ENCODE measurements around the gene SMARCB1.
A peak's percentile ranks its signal among the peaks of the same experiment; 100 is the strongest.

SMARCB1 gene

DNA sequence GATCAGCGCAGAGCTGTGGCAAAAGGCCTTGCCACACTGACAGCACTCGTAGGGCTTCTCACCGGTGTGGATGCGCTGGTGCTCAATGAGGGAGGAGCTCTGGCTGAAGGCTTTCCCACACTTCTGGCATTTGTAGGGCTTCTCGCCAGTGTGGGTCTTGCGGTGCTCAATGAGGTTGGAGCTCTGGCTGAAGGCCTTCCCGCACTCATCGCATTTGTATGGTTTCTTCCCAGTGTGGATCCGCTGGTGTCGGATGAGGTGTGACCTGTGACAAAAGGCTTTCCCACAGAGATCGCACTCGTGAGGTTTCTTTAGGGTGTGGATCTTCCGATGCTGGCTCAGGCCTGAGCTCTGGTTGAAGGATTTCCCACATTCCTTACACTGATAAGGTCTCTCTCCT is 42.8 kb upstream of the SMARCB1 start:
- Histone ChIP-seq H3K79me1 (replicated peaks; ENCODE audit: low read length, poor library complexity, severe bottlenecking) (peaks cover 31% of the 10 kb centered on the region), H3K14ac (ENCODE audit: low read length in 2 of 2) (no peak overlapping the region), H3K27me3 (ENCODE audit: control insufficient read depth in 1 of 2, insufficient read depth in 1 of 2, low read length in 2 of 2) (no peaks in the 10 kb centered on the region), H4K8ac (ENCODE audit: low read length) (no peak overlapping the region), H2AK5ac (ENCODE audit: low read length, severe bottlenecking) (no peak overlapping the region), H3K4me2 (ENCODE audit: low read length, poor library complexity, severe bottlenecking) (no peak overlapping the region), H3K9me3 (ENCODE audit: control insufficient read depth, low read length) (no peaks in the 10 kb centered on the region), H3K4me3 (ENCODE audit: insufficient read depth in 1 of 2, low read depth in 1 of 2, low read length in 2 of 2) (no peak overlapping the region), H2BK5ac (ENCODE audit: low read depth, low read length, poor library complexity, severe bottlenecking) (no peak overlapping the region), H3K9ac (ENCODE audit: low read length) (no peak overlapping the region), H3K23ac (ENCODE audit: low read length in 2 of 2) (no peak overlapping the region), H2BK15ac (ENCODE audit: low read depth, poor library complexity, severe bottlenecking) (no peak overlapping the region), H3K27ac (ENCODE audit: low read length, poor library complexity, severe bottlenecking) (no peak overlapping the region), H2BK12ac (ENCODE audit: low read length in 2 of 2) (no peak overlapping the region), H3K4ac (ENCODE audit: low read depth in 1 of 2, low read length in 2 of 2) (no peak overlapping the region), H3K18ac (ENCODE audit: low read depth in 1 of 2, low read length in 2 of 2) (no peak overlapping the region), H2AFZ (ENCODE audit: low read depth, low read length) (no peak overlapping the region), H3K36me3 (ENCODE audit: control insufficient read depth in 1 of 2, insufficient read depth in 2 of 2, low read depth in 1 of 2, low read length in 2 of 2) (peaks cover 41 to 45% of the 10 kb centered on the region in 2 experiments), H4K91ac (ENCODE audit: low read length) (no peak overlapping the region), H2BK120ac (ENCODE audit: low read depth, low read length) (no peak overlapping the region), H3K4me1 (ENCODE audit: control insufficient read depth, insufficient read depth, low read depth, low read length) (no peaks in the 10 kb centered on the region)
- 98% methylated on average over 13 of the region's 13 CpGs for WGBS
- no peak for DNase-seq

DNA sequence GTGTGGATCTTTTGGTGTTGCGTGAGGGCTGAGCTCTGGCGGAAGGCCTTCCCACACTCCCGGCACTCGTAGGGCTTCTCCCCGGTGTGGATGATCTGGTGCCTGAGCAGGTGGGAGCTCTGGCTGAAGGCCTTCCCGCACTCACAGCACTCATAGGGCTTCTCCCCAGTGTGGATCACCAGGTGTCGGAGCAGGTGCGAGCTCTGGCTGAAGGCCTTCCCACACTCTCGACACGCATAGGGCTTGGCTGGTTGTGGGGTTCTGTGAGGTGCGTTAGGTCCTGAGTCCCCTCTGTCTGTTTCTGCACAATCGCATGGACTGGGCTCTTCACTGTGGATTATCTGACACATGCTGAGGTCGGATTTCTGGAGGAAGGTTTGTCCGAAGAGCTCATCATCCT is 42.3 kb upstream of the SMARCB1 start:
- H3K18ac ChIP-seq (ENCODE audit: low read depth in 1 of 2, low read length in 2 of 2): no peak overlapping the region
- no peaks in the 10 kb centered on the region for H3K4me1 ChIP-seq (ENCODE audit: control insufficient read depth, insufficient read depth, low read depth, low read length)
- H3K27me3 ChIP-seq (ENCODE audit: control insufficient read depth in 1 of 2, insufficient read depth in 1 of 2, low read length in 2 of 2): no peaks in the 10 kb centered on the region
- H3K9ac ChIP-seq (ENCODE audit: low read length): no peak overlapping the region
- no peak overlapping the region for H4K91ac ChIP-seq (ENCODE audit: low read length)
- H3K27ac ChIP-seq (ENCODE audit: low read length, poor library complexity, severe bottlenecking): no peak overlapping the region
- WGBS: 97% methylated on average over 14 of the region's 14 CpGs
- no peak overlapping the region for H2AK5ac ChIP-seq (ENCODE audit: low read length, severe bottlenecking)
- no peaks in the 10 kb centered on the region for H3K9me3 ChIP-seq (ENCODE audit: control insufficient read depth, low read length)
- no peak for DNase-seq
- H3K36me3 ChIP-seq (ENCODE audit: control insufficient read depth in 1 of 2, insufficient read depth in 2 of 2, low read depth in 1 of 2, low read length in 2 of 2): peaks cover 41 to 45% of the 10 kb centered on the region in 2 experiments
- H3K79me1 ChIP-seq (replicated peaks; ENCODE audit: low read length, poor library complexity, severe bottlenecking): peaks cover 32% of the 10 kb centered on the region
- no peak overlapping the region for H3K14ac ChIP-seq (ENCODE audit: low read length in 2 of 2)
- no peak overlapping the region for H3K4me2 ChIP-seq (ENCODE audit: low read length, poor library complexity, severe bottlenecking)
- H3K4ac ChIP-seq (ENCODE audit: low read depth in 1 of 2, low read length in 2 of 2): no peak overlapping the region
- no peak overlapping the region for H3K23ac ChIP-seq (ENCODE audit: low read length in 2 of 2)
- no peak overlapping the region for H2BK5ac ChIP-seq (ENCODE audit: low read depth, low read length, poor library complexity, severe bottlenecking)
- no peak overlapping the region for H2BK12ac ChIP-seq (ENCODE audit: low read length in 2 of 2)
- no peak overlapping the region for H3K4me3 ChIP-seq (ENCODE audit: insufficient read depth in 1 of 2, low read depth in 1 of 2, low read length in 2 of 2)
- H2AFZ ChIP-seq (ENCODE audit: low read depth, low read length): no peak overlapping the region
- H2BK15ac ChIP-seq (ENCODE audit: low read depth, poor library complexity, severe bottlenecking): no peak overlapping the region
- H2BK120ac ChIP-seq (ENCODE audit: low read depth, low read length): no peak overlapping the region
- no peak overlapping the region for H4K8ac ChIP-seq (ENCODE audit: low read length)

DNA sequence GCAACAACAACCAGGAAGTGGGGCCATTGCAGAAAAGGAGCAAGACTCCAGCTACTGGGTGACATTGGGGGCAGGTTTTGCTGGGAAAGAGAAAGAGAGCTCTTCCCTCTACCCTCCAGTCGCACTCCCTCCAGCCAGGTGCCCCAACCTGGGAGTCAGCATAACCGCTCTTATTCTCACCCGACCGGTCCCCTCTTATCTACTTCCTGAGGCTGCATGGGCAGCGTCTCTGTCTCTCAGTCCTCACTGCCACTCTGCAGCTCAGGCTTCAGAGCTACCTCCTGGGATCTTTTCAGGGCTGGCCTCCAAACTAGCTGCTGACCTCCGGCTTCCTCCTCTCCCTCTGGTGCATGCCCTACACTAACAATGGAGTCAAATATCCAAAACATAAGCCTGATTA is 41.0 kb upstream of the SMARCB1 start:
- Histone ChIP-seq H2AK5ac (ENCODE audit: low read length, severe bottlenecking) (no peak overlapping the region), H2BK5ac (ENCODE audit: low read depth, low read length, poor library complexity, severe bottlenecking) (no peak overlapping the region)
- WGBS: 93% methylated on average over 5 of the region's 6 CpGs

DNA sequence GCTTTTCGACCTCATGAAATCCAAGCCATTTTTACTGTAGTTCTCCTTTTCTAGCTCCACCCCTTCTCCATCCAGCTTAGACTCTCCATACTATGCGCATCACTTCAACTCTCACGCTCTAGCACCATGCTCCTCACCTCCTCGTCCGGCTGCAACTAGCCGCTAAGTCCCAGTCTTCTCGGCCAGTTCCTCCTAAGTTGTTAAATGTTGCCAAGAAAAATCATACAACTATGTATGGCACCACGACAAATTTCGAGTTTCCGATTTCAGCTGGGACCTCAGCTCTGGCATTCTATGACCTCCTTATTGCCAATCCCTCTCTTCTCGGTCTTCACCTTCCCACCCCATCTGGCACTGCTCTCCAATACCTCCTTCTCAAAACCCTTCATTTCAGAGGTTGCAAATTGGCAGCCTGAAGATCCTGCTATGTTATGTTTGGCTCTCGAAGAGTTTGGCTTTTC is 36.9 kb upstream of the SMARCB1 start:
- H2BK120ac ChIP-seq (ENCODE audit: low read depth, low read length): no peak overlapping the region
- peak overlapping the region in 1 of 2 experiments; percentile 93 for H3K4me3 ChIP-seq (ENCODE audit: insufficient read depth in 1 of 2, low read depth in 1 of 2, low read length in 2 of 2)
- no peaks in the 10 kb centered on the region for H3K27me3 ChIP-seq (ENCODE audit: control insufficient read depth in 1 of 2, insufficient read depth in 1 of 2, low read length in 2 of 2)
- 95% methylated on average over 12 of the region's 12 CpGs for WGBS
- no peak overlapping the region for H3K27ac ChIP-seq (ENCODE audit: low read length, poor library complexity, severe bottlenecking)
- H3K9me3 ChIP-seq (ENCODE audit: control insufficient read depth, low read length): no peaks in the 10 kb centered on the region
- no peak overlapping the region for H2AFZ ChIP-seq (ENCODE audit: low read depth, low read length)
- no peak overlapping the region for H2BK5ac ChIP-seq (ENCODE audit: low read depth, low read length, poor library complexity, severe bottlenecking)
- H3K4me1 ChIP-seq (ENCODE audit: control insufficient read depth, insufficient read depth, low read depth, low read length): peaks cover 8% of the 10 kb centered on the region
- DNase-seq: no peak
- H3K4me2 ChIP-seq (ENCODE audit: low read length, poor library complexity, severe bottlenecking): no peak overlapping the region
- peak overlapping the region in 1 of 2 experiments; percentile 81 for H3K23ac ChIP-seq (ENCODE audit: low read length in 2 of 2)
- no peak overlapping the region for H4K91ac ChIP-seq (ENCODE audit: low read length)
- peaks cover 25% of the 10 kb centered on the region for H3K79me1 ChIP-seq (replicated peaks; ENCODE audit: low read length, poor library complexity, severe bottlenecking)
- H3K14ac ChIP-seq (ENCODE audit: low read length in 2 of 2): peak overlapping the region in 1 of 2 experiments; percentile 57
- H2BK15ac ChIP-seq (ENCODE audit: low read depth, poor library complexity, severe bottlenecking): no peak overlapping the region
- no peak overlapping the region for H2AK5ac ChIP-seq (ENCODE audit: low read length, severe bottlenecking)
- no peak overlapping the region for H4K8ac ChIP-seq (ENCODE audit: low read length)
- no peak overlapping the region for H3K9ac ChIP-seq (ENCODE audit: low read length)
- peaks cover 4 to 8% of the 10 kb centered on the region in 2 experiments for H3K36me3 ChIP-seq (ENCODE audit: control insufficient read depth in 1 of 2, insufficient read depth in 2 of 2, low read depth in 1 of 2, low read length in 2 of 2)
- H3K18ac ChIP-seq (ENCODE audit: low read depth in 1 of 2, low read length in 2 of 2): no peak overlapping the region
- no peak overlapping the region for H3K4ac ChIP-seq (ENCODE audit: low read depth in 1 of 2, low read length in 2 of 2)
- H2BK12ac ChIP-seq (ENCODE audit: low read length in 2 of 2): no peak overlapping the region

More for the DNA sequence above, 41.0 kb upstream of the SMARCB1 start:
- no peaks in the 10 kb centered on the region for H3K27me3 ChIP-seq (ENCODE audit: control insufficient read depth in 1 of 2, insufficient read depth in 1 of 2, low read length in 2 of 2)
- no peak overlapping the region for H2AFZ ChIP-seq (ENCODE audit: low read depth, low read length)
- H3K4ac ChIP-seq (ENCODE audit: low read depth in 1 of 2, low read length in 2 of 2): no peak overlapping the region
- no peak overlapping the region for H4K8ac ChIP-seq (ENCODE audit: low read length)
- no peak overlapping the region for H3K9ac ChIP-seq (ENCODE audit: low read length)
- no peak overlapping the region for H3K14ac ChIP-seq (ENCODE audit: low read length in 2 of 2)
- H3K4me1 ChIP-seq (ENCODE audit: control insufficient read depth, insufficient read depth, low read depth, low read length): peaks cover 2% of the 10 kb centered on the region
- no peak overlapping the region for H3K4me2 ChIP-seq (ENCODE audit: low read length, poor library complexity, severe bottlenecking)
- no peaks in the 10 kb centered on the region for H3K9me3 ChIP-seq (ENCODE audit: control insufficient read depth, low read length)
- H3K27ac ChIP-seq (ENCODE audit: low read length, poor library complexity, severe bottlenecking): no peak overlapping the region
- no peak overlapping the region for H3K23ac ChIP-seq (ENCODE audit: low read length in 2 of 2)
- H3K36me3 ChIP-seq (ENCODE audit: control insufficient read depth in 1 of 2, insufficient read depth in 2 of 2, low read depth in 1 of 2, low read length in 2 of 2): peaks cover 41 to 45% of the 10 kb centered on the region in 2 experiments
- no peak overlapping the region for H3K18ac ChIP-seq (ENCODE audit: low read depth in 1 of 2, low read length in 2 of 2)
- H4K91ac ChIP-seq (ENCODE audit: low read length): no peak overlapping the region
- H2BK120ac ChIP-seq (ENCODE audit: low read depth, low read length): no peak overlapping the region
- no peak overlapping the region for H2BK12ac ChIP-seq (ENCODE audit: low read length in 2 of 2)
- no peak overlapping the region for H2BK15ac ChIP-seq (ENCODE audit: low read depth, poor library complexity, severe bottlenecking)
- no peak for DNase-seq
- peaks cover 41% of the 10 kb centered on the region for H3K79me1 ChIP-seq (replicated peaks; ENCODE audit: low read length, poor library complexity, severe bottlenecking)
- H3K4me3 ChIP-seq (ENCODE audit: insufficient read depth in 1 of 2, low read depth in 1 of 2, low read length in 2 of 2): no peak overlapping the region

Data from mesenchymal stem cell (in vitro differentiated cells and primary cell).